22Rv1 (cell line): ENCODE data around the gene CLIP2.

Experiments used
- CTCF ChIP-seq: fragments of 450-650 bp; IDR thresholded peaks from 2 replicates; pipeline ENCODE4 v1.5.1; 2017; ENCODE audit warnings: mild to moderate bottlenecking
- ZFX ChIP-seq: fragments of 450-650 bp; IDR thresholded peaks from 2 replicates; pipeline ENCODE4 v1.6.1; 2017; ENCODE audit warnings: antibody characterized with exemption, borderline replicate concordance

GRCh38 chr7:74291535-74291934, 2.3 kb downstream of the CLIP2 start:
- no peak for TF ChIP-seq CTCF
- TF ChIP-seq ZFX = no peak
